Gastrocnemius medialis (tissue), 4 donors: Measurements from ENCODE around the gene HOXA7. TPM values are rescaled to one million over a fixed set of nuclear protein-coding genes. Genes with fewer than 3 reads are reported as not detected.

Experiments
- ATAC-seq, 2 donors: fragments of 150-250 bp; one replicate each; pipeline ENCODE4 v1.9.1; 2016
- DNase-seq, 2 donors: peaks; one replicate each; pipeline ENCODE4 v3.0.0-alpha.2; 2019
- H3K27ac ChIP-seq, 4 donors: fragments of 200-600 bp; sonication (generic); 1 replicate in 1 of 4; 2 replicates in 3 of 4; pipeline ENCODE4 v1.5.1; 2016 to 2018; ENCODE audit warnings: mild to moderate bottlenecking in 2 of 4, moderate library complexity in 1 of 4
- H3K27me3 ChIP-seq, 3 donors: fragments of 200-600 bp; sonication (generic) in 2 of 3; 1 replicate in 1 of 3; 2 replicates in 2 of 3; pipeline versions ENCODE4 v1.5.1 to v1.6.0; 2016 to 2019; ENCODE audit warnings: mild to moderate bottlenecking in 1 of 3, moderate library complexity in 1 of 3
- H3K36me3 ChIP-seq, 2 donors: fragments of 200-600 bp; sonication (generic) in 1 of 2; one replicate each; pipeline ENCODE4 v1.5.1; 2017 to 2018
- H3K4me1 ChIP-seq, 2 donors: fragments of 200-600 bp; sonication (generic) in 1 of 2; one replicate each; pipeline ENCODE4 v1.5.1; 2016 to 2017; ENCODE audit warnings: mild to moderate bottlenecking in 2 of 2
- H3K4me3 ChIP-seq, 4 donors: fragments of 200-600 bp; sonication (generic) in 3 of 4; 1 replicate in 1 of 4; 2 replicates in 3 of 4; pipeline ENCODE4 v1.5.1; 2016 to 2019; ENCODE audit warnings: mild to moderate bottlenecking in 2 of 4
- H3K9me3 ChIP-seq, 3 donors: fragments of 200-600 bp; sonication (generic) in 2 of 3; 1 replicate in 1 of 3; 2 replicates in 2 of 3; pipeline ENCODE4 v1.5.1; 2016 to 2019
- POLR2A ChIP-seq, 2 donors: fragments of 450-650 bp; IDR thresholded peaks; one replicate each; pipeline ENCODE4 v1.6.1; 2017; ENCODE audit warnings: antibody characterized with exemption in 2 of 2, mild to moderate bottlenecking in 2 of 2, moderate library complexity in 2 of 2
- in situ Hi-C, 4 donors: fragments of 200-750 bp; cut with MboI; loops; one replicate each; pipeline versions ENCODE4 v1.15.0 to v1.8.0; 2017; ENCODE audit warnings: low sequenced_read_pairs in 4 of 4
- intact Hi-C: fragments of 100-400 bp; cut with DNase I; formaldehyde crosslinking; loops from one replicate; pipeline ENCODE4 v1.15.1; 2023; ENCODE audit warnings: low total_unique reads
- total RNA-seq, 4 donors: library from RNA; depleted of rRNA; stranded (reverse); fragments of >200 nt; gene quantifications; one replicate each; pipeline versions ENCODE4 v1.1.0 to v1.2.3, GENCODE V29; 2016
- TF ChIP-seq, protein P1 (sequence below), 5 experiments: fragments of 450-650 bp in 3 of 5; fragments of 200-600 bp in 2 of 5; sonication (generic) in 2 of 5; IDR thresholded peaks in 4 of 5; conservative IDR thresholded peaks in 1 of 5; 1 replicate in 4 of 5; 2 replicates in 1 of 5; pipeline ENCODE4 v1.5.1; 2016 to 2019; ENCODE audit warnings: antibody characterized with exemption in 5 of 5, mild to moderate bottlenecking in 3 of 5, moderate library complexity in 3 of 5

HOXA7 gene
- total RNA-seq, 4 donors from 2014 or later: 5.3 to 12.8 (median 8.6) TPM

DNA sequence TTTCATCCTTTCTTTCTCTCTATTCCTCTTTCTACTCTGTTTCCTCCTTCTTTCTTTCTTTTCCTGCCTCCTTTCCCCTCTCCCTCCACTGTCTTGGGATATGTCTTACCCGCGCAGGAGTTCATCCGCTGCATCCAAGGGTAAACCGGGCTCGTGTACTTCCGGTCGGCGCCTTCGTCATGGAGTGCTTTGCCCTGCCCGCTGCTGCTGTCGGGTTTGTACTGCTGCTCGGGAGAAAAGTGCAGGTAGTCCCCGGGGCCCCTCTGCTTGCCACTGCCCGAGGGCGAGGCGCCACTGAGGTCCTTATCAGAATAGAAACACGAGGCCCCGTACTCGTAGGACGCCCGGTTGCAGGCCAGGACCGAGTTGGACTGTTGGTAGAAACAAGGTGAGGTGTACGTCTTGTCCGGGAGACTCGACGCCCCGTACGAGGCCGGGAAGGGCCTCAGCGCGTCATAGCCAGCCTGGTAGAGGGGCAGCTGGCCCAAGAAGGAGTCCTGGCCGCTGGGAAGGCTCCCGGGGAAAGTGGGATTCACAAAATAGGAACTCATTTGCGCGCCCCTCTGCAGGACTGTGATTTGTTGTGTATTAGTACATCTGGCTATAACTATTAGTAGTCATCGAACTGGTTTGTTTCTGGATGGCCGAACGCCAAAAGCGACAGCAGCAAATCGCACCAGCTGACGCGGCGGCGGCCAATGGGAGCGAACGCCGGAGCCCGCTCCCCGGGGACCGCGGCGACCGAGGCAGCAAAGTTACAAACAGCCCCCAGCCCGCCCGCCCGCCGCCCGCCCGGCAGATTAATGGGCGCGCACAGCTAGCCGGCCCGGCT, 9.1 kb downstream of the HOXA7 start, which contains the start of gene HOXA6:
TSS of gene HOXA6 (minus strand) at position 576 of the 832 bp plus-strand sequence. CDS start at position 551, 25 bp downstream.
- DNase-seq (peak in 1 of 2 donors; percentile 66), ATAC-seq (no peak)
- intact Hi-C loops: no loop called here
- in situ Hi-C loops: loop anchor here in 3 of 4 donors (5.0 to 10.0 kb wide), 3 partner anchors 290 to 783 kb away; no protein-coding TSS in a partner anchor
- Histone ChIP-seq H3K4me1 (peaks cover 43 to 52% of the 10 kb centered on the region in 2 donors), H3K27me3 (no peaks in the 10 kb centered on the region), H3K4me3 (peak within 1 kb of the TSS; percentile 64 to 75 (median 70)), H3K9me3 (no peaks in the 10 kb centered on the region), H3K36me3 (peaks cover 0 to 20% of the 10 kb centered on the region in 2 donors), H3K27ac (peak within 1 kb of the TSS; percentile 90 to 96 (median 94))
- TF ChIP-seq, protein P1, sequence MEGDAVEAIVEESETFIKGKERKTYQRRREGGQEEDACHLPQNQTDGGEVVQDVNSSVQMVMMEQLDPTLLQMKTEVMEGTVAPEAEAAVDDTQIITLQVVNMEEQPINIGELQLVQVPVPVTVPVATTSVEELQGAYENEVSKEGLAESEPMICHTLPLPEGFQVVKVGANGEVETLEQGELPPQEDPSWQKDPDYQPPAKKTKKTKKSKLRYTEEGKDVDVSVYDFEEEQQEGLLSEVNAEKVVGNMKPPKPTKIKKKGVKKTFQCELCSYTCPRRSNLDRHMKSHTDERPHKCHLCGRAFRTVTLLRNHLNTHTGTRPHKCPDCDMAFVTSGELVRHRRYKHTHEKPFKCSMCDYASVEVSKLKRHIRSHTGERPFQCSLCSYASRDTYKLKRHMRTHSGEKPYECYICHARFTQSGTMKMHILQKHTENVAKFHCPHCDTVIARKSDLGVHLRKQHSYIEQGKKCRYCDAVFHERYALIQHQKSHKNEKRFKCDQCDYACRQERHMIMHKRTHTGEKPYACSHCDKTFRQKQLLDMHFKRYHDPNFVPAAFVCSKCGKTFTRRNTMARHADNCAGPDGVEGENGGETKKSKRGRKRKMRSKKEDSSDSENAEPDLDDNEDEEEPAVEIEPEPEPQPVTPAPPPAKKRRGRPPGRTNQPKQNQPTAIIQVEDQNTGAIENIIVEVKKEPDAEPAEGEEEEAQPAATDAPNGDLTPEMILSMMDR (IDR thresholded peaks at IDR 0.05 in 4 of 5, conservative IDR thresholded peaks at IDR 0.05 in 1 of 5): no peak
- TF ChIP-seq POLR2A (IDR thresholded peaks at IDR 0.05): no peak

DNA sequence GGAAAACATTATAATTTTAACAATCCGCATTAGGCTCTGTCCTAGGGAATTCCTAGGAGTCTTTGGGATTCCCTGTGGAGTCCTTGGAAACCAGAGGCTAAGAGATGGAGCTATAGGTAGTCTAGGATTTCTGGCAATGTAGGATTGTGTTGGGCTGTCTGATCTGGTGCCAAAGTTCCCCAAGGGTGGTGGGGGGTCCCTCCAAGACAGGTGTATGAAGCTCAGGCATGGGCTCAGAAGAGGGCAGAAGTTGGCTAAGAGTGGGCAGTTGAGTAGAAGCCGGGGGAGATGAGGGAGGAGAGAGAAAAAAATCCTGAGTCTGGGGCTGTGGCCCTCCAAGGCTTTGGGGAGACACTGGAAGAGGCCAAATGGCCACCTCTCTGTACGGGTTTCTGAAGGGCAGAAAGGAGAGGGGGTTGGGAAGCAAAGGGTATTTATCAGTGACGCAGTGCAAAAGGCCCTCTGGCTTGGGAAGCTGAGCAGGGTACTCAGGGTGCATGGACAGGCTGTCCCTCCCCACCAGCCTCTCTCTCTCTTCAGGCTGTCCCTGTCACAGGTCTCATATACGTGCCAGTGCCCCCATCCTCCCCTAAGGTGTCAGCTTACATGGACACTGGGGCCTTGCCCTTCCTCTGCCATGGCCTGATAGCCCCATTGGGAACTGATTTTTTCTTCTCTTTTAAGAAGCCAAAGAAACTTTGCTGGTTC, 9.8 kb downstream of the HOXA7 start:
- Histone ChIP-seq H3K27ac (peak overlapping the region; percentile 90 to 96 (median 94)), H3K9me3 (no peaks in the 10 kb centered on the region), H3K4me3 (peak overlapping the region in 2 of 4 donors; percentile 64 to 71), H3K4me1 (peaks cover 43 to 49% of the 10 kb centered on the region in 2 donors), H3K36me3 (peaks cover 0 to 20% of the 10 kb centered on the region in 2 donors), H3K27me3 (no peaks in the 10 kb centered on the region)
- TF ChIP-seq POLR2A (IDR thresholded peaks at IDR 0.05): no peak
- TF ChIP-seq, protein P1 (IDR thresholded peaks at IDR 0.05 in 4 of 5, conservative IDR thresholded peaks at IDR 0.05 in 1 of 5): no peak
- in situ Hi-C loops: loop anchor here in 3 of 4 donors (5.0 to 10.0 kb wide), 3 partner anchors 289 to 782 kb away; no protein-coding TSS in a partner anchor
- ATAC-seq: no peak
- DNase-seq: peak in 1 of 2 donors; percentile 64
- intact Hi-C loops: no loop called here

DNA sequence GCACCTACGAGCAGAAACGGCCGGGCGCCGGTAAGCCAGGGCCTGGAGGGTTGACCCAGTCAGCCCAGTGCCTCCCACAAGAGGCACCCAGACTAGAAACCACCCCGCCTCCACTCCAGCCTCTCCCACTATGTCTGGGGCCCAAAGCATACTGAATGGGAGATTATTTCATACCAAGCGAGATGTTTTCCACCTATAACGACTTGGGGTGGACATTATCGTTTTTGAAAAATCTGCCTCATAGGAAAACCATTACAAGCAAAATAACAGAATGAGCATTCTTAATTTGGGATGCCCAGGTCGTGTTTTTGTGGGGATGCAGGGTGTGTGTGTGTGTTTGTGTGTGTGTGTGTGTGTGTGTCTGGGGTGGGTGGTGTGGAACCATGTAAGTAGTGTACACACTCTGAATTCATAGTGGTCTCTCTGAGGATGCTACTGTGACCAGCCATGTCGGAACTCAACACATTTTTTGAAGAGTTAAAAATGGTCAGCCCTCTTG, 10.5 kb downstream of the HOXA7 start:
- Histone ChIP-seq H3K36me3 (peaks cover 0 to 20% of the 10 kb centered on the region in 2 donors), H3K9me3 (no peaks in the 10 kb centered on the region), H3K27me3 (no peaks in the 10 kb centered on the region), H3K4me1 (peaks cover 40 to 43% of the 10 kb centered on the region in 2 donors), H3K4me3 (no peak overlapping the region), H3K27ac (peak overlapping the region; percentile 90 to 96 (median 94))
- in situ Hi-C loops: loop anchor here in 3 of 4 donors (5.0 to 10.0 kb wide), 3 partner anchors 289 to 781 kb away; no protein-coding TSS in a partner anchor
- TF ChIP-seq, protein P1 (IDR thresholded peaks at IDR 0.05 in 4 of 5, conservative IDR thresholded peaks at IDR 0.05 in 1 of 5): no peak
- intact Hi-C loops: no loop called here
- DNase-seq (no peak), ATAC-seq (no peak)

DNA sequence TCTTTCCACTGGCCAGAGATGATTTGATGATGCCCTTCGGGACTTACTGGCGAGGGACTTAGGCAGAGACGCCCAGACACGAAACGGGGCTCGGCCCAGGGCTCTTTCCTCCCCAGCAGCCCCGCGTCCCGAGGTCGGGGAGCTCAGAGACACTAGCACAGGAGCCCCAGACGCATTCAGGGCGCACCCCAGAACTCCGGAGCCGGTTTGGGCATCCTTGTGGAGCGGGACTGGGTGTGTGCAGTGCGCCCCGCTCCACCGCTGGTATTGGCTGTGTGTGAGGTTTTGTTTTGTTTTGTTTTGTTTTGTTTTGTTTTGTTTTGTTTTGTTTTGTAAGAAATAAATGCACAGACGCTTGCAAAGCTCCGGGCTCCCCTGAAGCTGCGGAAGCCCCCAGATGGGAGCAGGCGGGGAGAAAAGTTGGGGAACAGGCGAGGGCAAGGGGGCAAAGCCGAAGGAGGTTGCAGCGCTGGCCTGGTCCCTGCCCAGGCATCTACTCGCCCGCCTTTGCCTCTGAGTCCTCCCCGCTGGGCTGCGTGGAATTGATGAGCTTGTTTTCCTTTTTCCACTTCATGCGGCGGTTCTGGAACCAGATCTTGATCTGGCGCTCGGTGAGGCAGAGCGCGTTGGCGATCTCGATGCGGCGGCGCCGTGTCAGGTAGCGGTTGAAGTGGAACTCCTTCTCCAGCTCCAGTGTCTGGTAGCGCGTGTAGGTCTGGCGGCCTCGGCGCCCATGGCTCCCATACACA, 11.1 kb downstream of the HOXA7 start:
- intact Hi-C loops (no loop called here), in situ Hi-C loops (loop anchor here in 3 of 4 donors (5.0 to 10.0 kb wide), 3 partner anchors 288 to 781 kb away; no protein-coding TSS in a partner anchor)
- peak overlapping the region in 2 of 4 donors; percentile 92 to 94 for H3K27ac ChIP-seq
- peaks cover 0 to 20% of the 10 kb centered on the region in 2 donors for H3K36me3 ChIP-seq
- H3K4me3 ChIP-seq: no peak overlapping the region
- DNase-seq (no peak), ATAC-seq (no peak)
- peaks cover 39 to 40% of the 10 kb centered on the region in 2 donors for H3K4me1 ChIP-seq
- no peaks in the 10 kb centered on the region for H3K9me3 ChIP-seq
- no peak for TF ChIP-seq POLR2A (IDR thresholded peaks at IDR 0.05)
- no peaks in the 10 kb centered on the region for H3K27me3 ChIP-seq
